GM18505 (cell line): ENCODE results near the gene SH2D1A.

Source experiments
- ATAC-seq: cut with Tn5 transposase; IDR thresholded peaks from one replicate; pipeline ENCODE4 v1.9.1; 2021; ENCODE audit not compliant: unreplicated experiment
- POLR2A ChIP-seq: IDR thresholded peaks from 4 replicates; pipeline ENCODE4 v1.6.1; 2011; ENCODE audit warnings: borderline replicate concordance; ENCODE audit not compliant: insufficient read depth, insufficient read length; ENCODE audit errors: extremely low read depth

Gene SH2D1A

GRCh38 chrX:124414281-124414680 lies 67.9 kb downstream of the SH2D1A start:
- TF ChIP-seq POLR2A, result no peak
- no peak for ATAC-seq

GRCh38 chrX:124415115-124415800 lies 68.9 kb downstream of the SH2D1A start:
- ATAC-seq, result no peak
- no peak for TF ChIP-seq POLR2A

- no peak for ATAC-seq
These were observed 75.7 kb downstream of the SH2D1A start for GRCh38 chrX:124421898-124422655.

More at GRCh38 chrX:124421898-124422655, 75.7 kb downstream of the SH2D1A start:
- TF ChIP-seq POLR2A, result no peak
